GM18508 (cell line): ENCODE measurements around the gene STAG2.

Source experiments
- ATAC-seq: cut with Tn5 transposase; IDR thresholded peaks from one replicate; pipeline ENCODE4 v1.9.1; 2021; ENCODE audit warnings: moderate number of reproducible peaks; ENCODE audit not compliant: insufficient read depth, unreplicated experiment

The STAG2 gene

DNA sequence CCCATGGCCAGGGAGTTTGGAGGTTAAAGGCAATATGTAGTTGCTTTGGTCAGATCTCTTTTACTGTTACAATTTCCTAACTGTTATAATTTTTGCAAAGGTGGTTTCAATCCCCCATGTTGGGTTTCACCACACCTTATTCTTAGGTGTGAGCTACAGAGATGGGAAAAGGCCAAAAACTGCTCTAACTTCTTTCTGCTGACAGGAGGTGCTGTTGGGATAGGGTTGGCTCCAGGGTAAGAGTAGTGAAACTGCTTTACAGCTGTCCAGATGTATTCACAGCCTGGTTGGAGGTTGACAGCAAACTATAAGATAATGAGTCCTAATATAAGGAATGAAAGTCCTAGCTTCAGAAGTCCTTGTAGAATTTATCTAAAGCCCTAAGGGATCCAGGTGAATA lies 189.7 kb downstream of the STAG2 start:
- no peak for ATAC-seq
